ENCODE results near the gene LEUTX.
A peak's percentile ranks its signal among the peaks of the same experiment; 100 is the strongest.
"Not testable (repeated sequence)": the region's sequence is repeated elsewhere in the genome, so short reads cannot be mapped to it uniquely, and the experiment has no call there.

Gene LEUTX

GRCh38 chr19:39778763-39779162, at the start of gene LEUTX:
Gene LEUTX (plus strand): TSS chr19:39778854. CDS start chr19:39778921, 67 bp downstream.
- peak; percentile 35 for DNase-seq

- no peak for DNase-seq
Observed at GRCh38 chr19:39729594-39729993, 49.1 kb upstream of the LEUTX start.

GRCh38 chr19:39731685-39732084, 47.0 kb upstream of the LEUTX start:
- no peak for DNase-seq

- DNase-seq, result no peak
Observed at GRCh38 chr19:39733841-39734240, 44.8 kb upstream of the LEUTX start.

GRCh38 chr19:39735688-39736087, 43.0 kb upstream of the LEUTX start:
- no peak for DNase-seq

GRCh38 chr19:39736088-39736487, 42.6 kb upstream of the LEUTX start:
- no peak for DNase-seq

- DNase-seq, result no peak
Observed at GRCh38 chr19:39737351-39737750, 41.3 kb upstream of the LEUTX start.

- DNase-seq, result no peak
Observed at GRCh38 chr19:39737891-39738290, 40.8 kb upstream of the LEUTX start, which contains the start of gene CLC. Gene CLC (minus strand): TSS chr19:39738029. CDS start chr19:39737952, 77 bp downstream.

- DNase-seq, result no peak
Observed at GRCh38 chr19:39738814-39739213, 39.8 kb upstream of the LEUTX start.

- no peak for DNase-seq
Observed at GRCh38 chr19:39740395-39740794, 38.3 kb upstream of the LEUTX start.

- DNase-seq, result no peak
Observed at GRCh38 chr19:39745643-39746042, 33.0 kb upstream of the LEUTX start.

- no peak for DNase-seq
Observed at GRCh38 chr19:39746836-39747529, 31.7 kb upstream of the LEUTX start.

GRCh38 chr19:39749981-39750380, 28.7 kb upstream of the LEUTX start:
- no peak for DNase-seq

- peak; percentile 42 for DNase-seq
Observed at GRCh38 chr19:39752390-39752789, 26.3 kb upstream of the LEUTX start.

- DNase-seq, result no peak
Observed at GRCh38 chr19:39752795-39753194, 25.9 kb upstream of the LEUTX start.

GRCh38 chr19:39754544-39754943, 24.1 kb upstream of the LEUTX start:
- DNase-seq, result no peak

GRCh38 chr19:39754971-39755370, 23.7 kb upstream of the LEUTX start:
- no peak for DNase-seq

- no peak for DNase-seq
Observed at GRCh38 chr19:39759457-39760184, 19.0 kb upstream of the LEUTX start.

GRCh38 chr19:39761851-39762250, 16.8 kb upstream of the LEUTX start:
- not testable (repeated sequence) for DNase-seq

GRCh38 chr19:39765091-39766076, 13.3 kb upstream of the LEUTX start:
- peak; percentile 66 for DNase-seq

GRCh38 chr19:39768334-39768733, 10.3 kb upstream of the LEUTX start:
- no peak for DNase-seq

GRCh38 chr19:39768786-39769185, 9.9 kb upstream of the LEUTX start:
- DNase-seq, result no peak

GRCh38 chr19:39780894-39781293, 2.2 kb downstream of the LEUTX start:
- no peak for DNase-seq
